RWPE1 (cell line): ENCODE measurements around the gene GOLGA6B.
"Not testable (repeated sequence)": the region's sequence is repeated elsewhere in the genome, so short reads cannot be mapped to it uniquely, and the experiment has no call there.

Source experiments
- CTCF ChIA-PET: fragments of 350-600 bp; sonication (Branson Sonifier 250); formaldehyde crosslinking; extraction: SDS; loops from one replicate; lab custom pipeline; 2021; lab: Yijun Ruan, JAX
- POLR2A ChIA-PET: fragments of 400-600 bp; formaldehyde crosslinking; extraction: SDS; loops from one replicate; lab custom pipeline; 2020; ENCODE audit warnings: antibody characterized with exemption; ENCODE audit not compliant: low non-redundant PET; lab: Yijun Ruan, JAX
- DNase-seq: peaks from one replicate; pipeline ENCODE4 v3.0.0; 2012; ENCODE audit warnings: low spot score
- H3K27ac ChIP-seq: fragments of 450-650 bp; 2 replicates; pipeline ENCODE4 v1.5.1; 2017
- TF ChIP-seq, protein P1 (sequence below): fragments of 450-650 bp; conservative IDR thresholded peaks from 2 replicates; pipeline ENCODE4 v1.5.1; 2017; ENCODE audit warnings: low read depth, mild to moderate bottlenecking

The GOLGA6B gene

DNA sequence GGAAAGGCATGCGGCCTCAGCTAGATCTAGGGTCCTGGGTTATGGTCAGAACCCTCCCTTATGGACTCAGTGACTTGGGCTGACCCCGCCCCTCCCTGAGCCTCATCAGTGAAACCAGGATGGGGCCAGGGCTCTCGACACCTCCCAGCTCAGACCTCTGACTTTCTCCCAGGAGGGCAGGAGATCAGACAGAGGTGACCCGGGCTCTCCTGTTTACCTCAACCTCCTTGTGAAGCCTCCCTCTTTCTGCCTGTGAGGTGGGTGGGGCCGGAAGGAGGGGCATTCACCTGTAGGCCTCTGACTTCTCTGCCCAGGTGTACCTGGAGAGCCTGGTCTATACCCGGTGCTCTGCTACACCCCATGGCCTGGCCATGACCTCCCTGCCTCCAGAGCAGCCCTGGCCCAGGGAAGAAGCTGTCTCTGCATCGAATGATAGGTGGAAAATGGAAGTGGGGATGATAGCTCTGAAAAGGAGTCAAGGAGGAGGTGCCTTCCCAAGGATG, 25.4 kb upstream of the GOLGA6B start:
- POLR2A ChIA-PET, DNase-seq, H3K27ac ChIP-seq: not testable (repeated sequence)
- CTCF ChIA-PET, result interaction anchor here (0.6 kb wide), 1 partner anchor 59 kb away, joined by 4 read pairs; no protein-coding TSS in a partner anchor

DNA sequence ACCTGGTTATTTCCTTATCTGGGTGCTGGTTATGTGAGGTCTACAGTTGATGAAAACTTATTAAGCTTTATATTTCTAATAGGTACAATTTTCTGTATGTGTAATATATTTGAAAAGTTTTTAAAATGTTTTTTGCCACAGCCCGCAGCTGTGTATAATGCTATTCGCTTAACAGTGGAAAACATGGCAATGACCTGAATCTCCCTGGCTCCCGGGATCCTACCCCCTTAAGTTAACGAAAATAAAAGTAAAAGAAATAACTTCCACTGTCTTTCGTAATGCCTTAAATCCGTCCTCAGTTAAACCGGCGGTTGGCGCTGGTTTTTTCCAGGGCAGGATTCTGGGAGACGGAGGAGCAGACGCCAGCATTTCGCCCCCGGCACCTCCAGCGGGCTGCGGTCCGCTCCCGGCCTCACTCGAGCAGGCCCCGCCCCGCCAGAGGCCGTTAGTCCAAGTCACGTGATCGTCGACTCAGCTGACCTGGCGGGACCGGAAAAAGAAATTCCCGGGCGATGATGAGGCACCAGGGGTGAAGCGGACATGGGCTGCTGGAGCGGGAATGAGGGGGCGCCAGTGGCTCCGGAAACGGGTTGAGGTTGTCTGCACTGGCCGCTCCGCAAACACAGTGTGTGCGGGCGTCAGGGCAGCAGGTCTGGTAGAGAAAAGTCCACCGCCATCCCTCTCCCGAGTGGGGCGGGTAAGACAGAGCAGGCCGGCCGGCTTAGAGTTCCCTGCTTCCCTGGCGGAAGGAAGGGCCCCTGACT, 17.8 kb upstream of the GOLGA6B start:
- H3K27ac ChIP-seq, POLR2A ChIA-PET, CTCF ChIA-PET, DNase-seq: not testable (repeated sequence)

- CTCF ChIA-PET, POLR2A ChIA-PET, DNase-seq, H3K27ac ChIP-seq: not testable (repeated sequence)
These were observed 14.6 kb upstream of the GOLGA6B start for GRCh38 chr15:72639759-72640483.

- DNase-seq, CTCF ChIA-PET, POLR2A ChIA-PET, H3K27ac ChIP-seq: not testable (repeated sequence)
These were observed 12.2 kb upstream of the GOLGA6B start for GRCh38 chr15:72642271-72642670.

GRCh38 chr15:72648631-72649253, 5.8 kb upstream of the GOLGA6B start:
- DNase-seq, POLR2A ChIA-PET, CTCF ChIA-PET, H3K27ac ChIP-seq: not testable (repeated sequence)

- DNase-seq, CTCF ChIA-PET, POLR2A ChIA-PET: not testable (repeated sequence)
These were observed 1.5 kb downstream of the GOLGA6B start for GRCh38 chr15:72656014-72656413.

DNA sequence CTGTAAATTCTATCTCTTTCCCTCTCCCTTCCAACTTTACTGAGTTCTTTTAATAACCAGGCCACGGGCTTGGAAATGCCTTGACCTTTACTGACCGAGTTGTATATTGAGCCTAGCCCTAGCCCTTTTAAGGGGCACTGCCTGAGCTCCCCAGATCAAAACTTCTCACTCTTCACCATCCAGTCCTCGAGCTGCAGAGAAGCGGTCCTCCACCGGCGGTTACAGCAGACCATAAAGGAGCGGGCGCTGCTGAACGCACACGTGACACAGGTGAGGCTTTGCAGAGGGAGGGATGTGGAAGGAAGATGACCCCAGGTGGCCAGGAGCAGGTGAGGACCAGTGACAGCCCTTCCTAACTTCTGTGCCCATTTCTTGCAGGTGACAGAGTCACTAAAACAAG, 6.6 kb downstream of the GOLGA6B start:
- POLR2A ChIA-PET, CTCF ChIA-PET, DNase-seq, H3K27ac ChIP-seq: not testable (repeated sequence)

More at GRCh38 chr15:72656014-72656413, 1.5 kb downstream of the GOLGA6B start:
- H3K27ac ChIP-seq, result not testable (repeated sequence)

DNA sequence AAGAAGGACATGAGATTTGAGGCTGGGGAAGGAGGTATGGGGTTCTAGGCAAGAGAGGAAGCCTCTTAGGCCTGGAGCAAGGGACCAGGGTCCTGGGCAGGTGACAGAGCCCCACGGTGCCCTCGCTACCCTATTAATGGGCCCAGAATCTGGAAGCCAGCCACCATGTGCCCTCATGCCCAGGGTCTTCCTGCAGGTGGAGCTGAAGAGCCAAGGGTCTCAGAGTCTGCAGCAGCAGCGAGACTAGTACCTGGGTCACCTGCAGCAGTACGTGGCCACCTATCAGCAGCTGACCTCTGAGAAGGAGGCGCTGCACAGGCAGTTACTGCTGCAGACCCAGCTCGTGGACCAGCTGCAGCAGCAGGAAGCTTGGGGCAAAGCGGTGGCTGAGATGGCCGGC, 9.4 kb downstream of the GOLGA6B start:
- H3K27ac ChIP-seq, CTCF ChIA-PET, DNase-seq, POLR2A ChIA-PET: not testable (repeated sequence)

GRCh38 chr15:72665706-72666105, 11.2 kb downstream of the GOLGA6B start:
- CTCF ChIA-PET, DNase-seq, POLR2A ChIA-PET, H3K27ac ChIP-seq: not testable (repeated sequence)

GRCh38 chr15:72669803-72670202, 15.3 kb downstream of the GOLGA6B start:
- H3K27ac ChIP-seq, DNase-seq, POLR2A ChIA-PET, CTCF ChIA-PET: not testable (repeated sequence)

GRCh38 chr15:72670656-72671352, 16.3 kb downstream of the GOLGA6B start:
- TF ChIP-seq, protein P1, sequence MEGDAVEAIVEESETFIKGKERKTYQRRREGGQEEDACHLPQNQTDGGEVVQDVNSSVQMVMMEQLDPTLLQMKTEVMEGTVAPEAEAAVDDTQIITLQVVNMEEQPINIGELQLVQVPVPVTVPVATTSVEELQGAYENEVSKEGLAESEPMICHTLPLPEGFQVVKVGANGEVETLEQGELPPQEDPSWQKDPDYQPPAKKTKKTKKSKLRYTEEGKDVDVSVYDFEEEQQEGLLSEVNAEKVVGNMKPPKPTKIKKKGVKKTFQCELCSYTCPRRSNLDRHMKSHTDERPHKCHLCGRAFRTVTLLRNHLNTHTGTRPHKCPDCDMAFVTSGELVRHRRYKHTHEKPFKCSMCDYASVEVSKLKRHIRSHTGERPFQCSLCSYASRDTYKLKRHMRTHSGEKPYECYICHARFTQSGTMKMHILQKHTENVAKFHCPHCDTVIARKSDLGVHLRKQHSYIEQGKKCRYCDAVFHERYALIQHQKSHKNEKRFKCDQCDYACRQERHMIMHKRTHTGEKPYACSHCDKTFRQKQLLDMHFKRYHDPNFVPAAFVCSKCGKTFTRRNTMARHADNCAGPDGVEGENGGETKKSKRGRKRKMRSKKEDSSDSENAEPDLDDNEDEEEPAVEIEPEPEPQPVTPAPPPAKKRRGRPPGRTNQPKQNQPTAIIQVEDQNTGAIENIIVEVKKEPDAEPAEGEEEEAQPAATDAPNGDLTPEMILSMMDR, result peak; percentile 94
- POLR2A ChIA-PET, result not testable (repeated sequence)

More at GRCh38 chr15:72670656-72671352, 16.3 kb downstream of the GOLGA6B start:
- DNase-seq, result peak; percentile 69
- H3K27ac ChIP-seq, result not testable (repeated sequence)
- CTCF ChIA-PET, result interaction anchor here (0.5 to 1.8 kb wide), 10 partner anchors 13 to 410 kb away, joined by 3 to 12 read pairs (median 4); no protein-coding TSS in a partner anchor
